Measurements from ENCODE around the gene GSTO2. TPM values are rescaled to one million over a fixed set of nuclear protein-coding genes. Genes with fewer than 3 reads are reported as not detected.

The GSTO2 gene
- total and polyA plus RNA-seq, 2 of the 13 experiments (the other 11 are each of a cell fraction or from before 2014, with no cell fraction given): 2.1 to 7.9 TPM

DNA sequence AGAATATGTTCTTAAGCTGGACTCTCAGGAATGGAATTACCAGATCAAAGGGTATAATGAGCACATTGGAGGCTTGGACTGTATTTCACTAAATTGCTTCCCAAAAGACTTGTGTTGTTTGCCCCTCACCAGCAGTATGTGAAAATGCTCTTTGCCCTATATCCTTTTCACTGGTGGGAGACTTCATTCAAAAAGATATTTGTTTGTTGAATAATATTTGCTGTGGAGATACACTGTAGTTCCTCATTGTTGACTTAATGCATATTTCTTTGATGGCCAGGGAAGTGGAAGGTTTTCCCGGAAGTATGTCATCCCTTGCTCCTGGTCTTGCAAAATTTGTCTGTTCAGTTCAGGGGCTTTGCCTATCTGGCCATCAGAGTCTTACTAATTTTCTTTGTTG, 19.4 kb downstream of the GSTO2 start (continued):
- TF ChIP-seq, protein P1, sequence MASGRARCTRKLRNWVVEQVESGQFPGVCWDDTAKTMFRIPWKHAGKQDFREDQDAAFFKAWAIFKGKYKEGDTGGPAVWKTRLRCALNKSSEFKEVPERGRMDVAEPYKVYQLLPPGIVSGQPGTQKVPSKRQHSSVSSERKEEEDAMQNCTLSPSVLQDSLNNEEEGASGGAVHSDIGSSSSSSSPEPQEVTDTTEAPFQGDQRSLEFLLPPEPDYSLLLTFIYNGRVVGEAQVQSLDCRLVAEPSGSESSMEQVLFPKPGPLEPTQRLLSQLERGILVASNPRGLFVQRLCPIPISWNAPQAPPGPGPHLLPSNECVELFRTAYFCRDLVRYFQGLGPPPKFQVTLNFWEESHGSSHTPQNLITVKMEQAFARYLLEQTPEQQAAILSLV (CRISPR knock-in tag; IDR thresholded peaks at IDR 0.05; ENCODE audit: borderline replicate concordance): no peak
- no peak for TF ChIP-seq POLR2A (IDR thresholded peaks at IDR 0.05; ENCODE audit: insufficient read depth in 1 of 2, low read depth in 2 of 2, low read length in 2 of 2)
- no peak for TF ChIP-seq GPN1 (CRISPR knock-in tag; IDR thresholded peaks at IDR 0.05; ENCODE audit: borderline replicate concordance)
- peak; percentile 61 for TF ChIP-seq ASH2L (IDR thresholded peaks at IDR 0.05; ENCODE audit: insufficient read length, low read depth, low read length)
- TF ChIP-seq CCDC6 (CRISPR knock-in tag; IDR thresholded peaks at IDR 0.05): no peak
- TF ChIP-seq SP2 (CRISPR knock-in tag; IDR thresholded peaks at IDR 0.05): no peak
- TF ChIP-seq BRD4 (CRISPR knock-in tag; IDR thresholded peaks at IDR 0.05): no peak
- TF ChIP-seq STAT5B (CRISPR knock-in tag; IDR thresholded peaks at IDR 0.05): no peak
- peak; percentile 88 for TF ChIP-seq HDAC2 (CRISPR knock-in tag; IDR thresholded peaks at IDR 0.05)
- TF ChIP-seq, protein P2, sequence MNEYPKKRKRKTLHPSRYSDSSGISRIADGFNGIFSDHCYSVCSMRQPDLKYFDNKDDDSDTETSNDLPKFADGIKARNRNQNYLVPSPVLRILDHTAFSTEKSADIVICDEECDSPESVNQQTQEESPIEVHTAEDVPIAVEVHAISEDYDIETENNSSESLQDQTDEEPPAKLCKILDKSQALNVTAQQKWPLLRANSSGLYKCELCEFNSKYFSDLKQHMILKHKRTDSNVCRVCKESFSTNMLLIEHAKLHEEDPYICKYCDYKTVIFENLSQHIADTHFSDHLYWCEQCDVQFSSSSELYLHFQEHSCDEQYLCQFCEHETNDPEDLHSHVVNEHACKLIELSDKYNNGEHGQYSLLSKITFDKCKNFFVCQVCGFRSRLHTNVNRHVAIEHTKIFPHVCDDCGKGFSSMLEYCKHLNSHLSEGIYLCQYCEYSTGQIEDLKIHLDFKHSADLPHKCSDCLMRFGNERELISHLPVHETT (CRISPR knock-in tag; conservative IDR thresholded peaks at IDR 0.05): no peak
- no peak for TF ChIP-seq SP4 (CRISPR knock-in tag; IDR thresholded peaks at IDR 0.05)
- TF ChIP-seq, protein P3, sequence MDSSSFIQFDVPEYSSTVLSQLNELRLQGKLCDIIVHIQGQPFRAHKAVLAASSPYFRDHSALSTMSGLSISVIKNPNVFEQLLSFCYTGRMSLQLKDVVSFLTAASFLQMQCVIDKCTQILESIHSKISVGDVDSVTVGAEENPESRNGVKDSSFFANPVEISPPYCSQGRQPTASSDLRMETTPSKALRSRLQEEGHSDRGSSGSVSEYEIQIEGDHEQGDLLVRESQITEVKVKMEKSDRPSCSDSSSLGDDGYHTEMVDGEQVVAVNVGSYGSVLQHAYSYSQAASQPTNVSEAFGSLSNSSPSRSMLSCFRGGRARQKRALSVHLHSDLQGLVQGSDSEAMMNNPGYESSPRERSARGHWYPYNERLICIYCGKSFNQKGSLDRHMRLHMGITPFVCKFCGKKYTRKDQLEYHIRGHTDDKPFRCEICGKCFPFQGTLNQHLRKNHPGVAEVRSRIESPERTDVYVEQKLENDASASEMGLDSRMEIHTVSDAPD (CRISPR knock-in tag; IDR thresholded peaks at IDR 0.05): no peak; the same call in 1 of the 2 replicates
- TF ChIP-seq HOXD1 (CRISPR knock-in tag; IDR thresholded peaks at IDR 0.05): no peak; the same call in 1 of the 2 replicates
- TF ChIP-seq ZNF138 (CRISPR knock-in tag; IDR thresholded peaks at IDR 0.05; ENCODE audit: low read depth): no peak
- peak; percentile 100 for TF ChIP-seq PPARG (CRISPR knock-in tag; conservative IDR thresholded peaks at IDR 0.05)
- TF ChIP-seq, protein P4, sequence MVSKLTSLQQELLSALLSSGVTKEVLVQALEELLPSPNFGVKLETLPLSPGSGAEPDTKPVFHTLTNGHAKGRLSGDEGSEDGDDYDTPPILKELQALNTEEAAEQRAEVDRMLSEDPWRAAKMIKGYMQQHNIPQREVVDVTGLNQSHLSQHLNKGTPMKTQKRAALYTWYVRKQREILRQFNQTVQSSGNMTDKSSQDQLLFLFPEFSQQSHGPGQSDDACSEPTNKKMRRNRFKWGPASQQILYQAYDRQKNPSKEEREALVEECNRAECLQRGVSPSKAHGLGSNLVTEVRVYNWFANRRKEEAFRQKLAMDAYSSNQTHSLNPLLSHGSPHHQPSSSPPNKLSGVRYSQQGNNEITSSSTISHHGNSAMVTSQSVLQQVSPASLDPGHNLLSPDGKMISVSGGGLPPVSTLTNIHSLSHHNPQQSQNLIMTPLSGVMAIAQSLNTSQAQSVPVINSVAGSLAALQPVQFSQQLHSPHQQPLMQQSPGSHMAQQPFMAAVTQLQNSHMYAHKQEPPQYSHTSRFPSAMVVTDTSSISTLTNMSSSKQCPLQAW (CRISPR knock-in tag; IDR thresholded peaks at IDR 0.05): no peak
- no peak for TF ChIP-seq ZNF329 (CRISPR knock-in tag; IDR thresholded peaks at IDR 0.05; ENCODE audit: low read depth)
- TF ChIP-seq NFKBIZ (CRISPR knock-in tag; IDR thresholded peaks at IDR 0.05): peak; percentile 76; the same call in 1 of the 2 replicates
- no peak for TF ChIP-seq MYNN (CRISPR knock-in tag; IDR thresholded peaks at IDR 0.05; ENCODE audit: low read depth)
- no peak for TF ChIP-seq ZNF251 (CRISPR knock-in tag; IDR thresholded peaks at IDR 0.05)
- TF ChIP-seq TCF7 (IDR thresholded peaks at IDR 0.05; ENCODE audit: low read depth): peak; percentile 95
- no peak for TF ChIP-seq EHMT2 (IDR thresholded peaks at IDR 0.05; ENCODE audit: borderline replicate concordance, low read depth, low read length)
- no peak for TF ChIP-seq RELA (CRISPR knock-in tag; IDR thresholded peaks at IDR 0.05)
- TF ChIP-seq SMARCE1 (IDR thresholded peaks at IDR 0.05; ENCODE audit: borderline replicate concordance): no peak
- TF ChIP-seq, protein P5, sequence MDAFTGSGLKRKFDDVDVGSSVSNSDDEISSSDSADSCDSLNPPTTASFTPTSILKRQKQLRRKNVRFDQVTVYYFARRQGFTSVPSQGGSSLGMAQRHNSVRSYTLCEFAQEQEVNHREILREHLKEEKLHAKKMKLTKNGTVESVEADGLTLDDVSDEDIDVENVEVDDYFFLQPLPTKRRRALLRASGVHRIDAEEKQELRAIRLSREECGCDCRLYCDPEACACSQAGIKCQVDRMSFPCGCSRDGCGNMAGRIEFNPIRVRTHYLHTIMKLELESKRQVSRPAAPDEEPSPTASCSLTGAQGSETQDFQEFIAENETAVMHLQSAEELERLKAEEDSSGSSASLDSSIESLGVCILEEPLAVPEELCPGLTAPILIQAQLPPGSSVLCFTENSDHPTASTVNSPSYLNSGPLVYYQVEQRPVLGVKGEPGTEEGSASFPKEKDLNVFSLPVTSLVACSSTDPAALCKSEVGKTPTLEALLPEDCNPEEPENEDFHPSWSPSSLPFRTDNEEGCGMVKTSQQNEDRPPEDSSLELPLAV (CRISPR knock-in tag; conservative IDR thresholded peaks at IDR 0.05; ENCODE audit: low read depth): no peak
- no peak for TF ChIP-seq KAT7 (CRISPR knock-in tag; IDR thresholded peaks at IDR 0.05; ENCODE audit: borderline replicate concordance)
- TF ChIP-seq ZSCAN9 (CRISPR knock-in tag; IDR thresholded peaks at IDR 0.05; ENCODE audit: borderline replicate concordance): peak; percentile 60; the same call in 1 of the 2 replicates

Data from HepG2 (cell line).